ENCODE results near the gene MRPS9. TPM values are rescaled to one million over a fixed set of nuclear protein-coding genes. Genes with fewer than 3 reads are reported as not detected.

MRPS9 gene
- total and polyA plus RNA-seq, 2 of the 13 experiments (the other 11 are each of a cell fraction or from before 2014, with no cell fraction given), result 31.2 to 91.8 TPM

DNA sequence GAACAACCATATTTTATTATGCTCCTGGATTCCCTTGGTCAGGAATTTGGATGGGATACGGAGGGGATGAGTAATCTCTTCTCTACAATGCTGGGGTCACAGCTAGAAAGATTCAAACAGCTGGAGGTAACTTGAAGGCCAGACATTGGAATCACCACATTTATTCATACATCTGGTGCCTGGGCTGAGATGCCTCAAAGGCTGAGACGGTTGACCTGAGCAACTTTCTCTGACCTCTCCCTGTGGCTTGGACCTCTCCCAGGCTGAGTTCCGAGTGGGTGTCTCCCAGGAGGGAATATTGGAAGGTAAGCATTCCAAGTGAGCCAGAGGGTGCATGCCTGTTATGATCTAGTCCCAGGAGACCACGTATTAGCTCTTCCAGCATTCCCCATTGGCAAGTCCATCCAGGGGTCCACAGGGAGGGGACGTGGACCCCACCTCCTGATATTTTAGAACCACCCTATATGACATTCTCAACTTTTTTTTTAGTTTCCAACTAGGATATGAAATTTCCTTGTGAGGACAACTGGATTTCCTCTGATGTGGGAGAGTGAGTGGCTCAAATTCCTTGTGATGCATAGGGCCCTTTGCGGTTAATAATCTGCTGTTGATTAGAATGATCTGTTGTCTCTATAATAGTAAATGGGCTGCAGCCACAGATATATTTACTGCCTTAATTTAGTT lies 101.8 kb downstream of the MRPS9 start:
- Histone ChIP-seq H3K79me2 (ENCODE audit: insufficient read depth, low read length) (no peaks in the 10 kb centered on the region), H4K20me1 (ENCODE audit: insufficient read depth, low read length) (no peaks in the 10 kb centered on the region), H3K4me1 (ENCODE audit: insufficient read depth, low read length) (no peaks in the 10 kb centered on the region), H3K36me3 (replicated peaks in 1 of 2; ENCODE audit: control insufficient read depth in 1 of 2, insufficient read depth in 2 of 2, low read length in 2 of 2) (no peaks in the 10 kb centered on the region), H3K27me3 (ENCODE audit: control insufficient read depth in 1 of 2, insufficient read depth in 2 of 2, low read length in 2 of 2) (peaks cover 5 to 62% of the 10 kb centered on the region in 2 experiments; a peak in 4 of 5 replicates), H3K9ac (ENCODE audit: insufficient read depth, low read depth, low read length) (no peak overlapping the region), H3K4me2 (ENCODE audit: low read depth, low read length) (no peak overlapping the region), H3K4me3 (replicated peaks in 1 of 3; ENCODE audit: insufficient read depth in 1 of 3, low read depth in 2 of 3, low read length in 3 of 3) (no peak overlapping the region), H3K9me3 (ENCODE audit: low read length) (no peaks in the 10 kb centered on the region), H2AFZ (ENCODE audit: low read length) (no peak overlapping the region), H3K27ac (ENCODE audit: extremely low read length, insufficient read depth, low read length) (no peak overlapping the region)
- in situ Hi-C loops (cut with HindIII; ENCODE audit: extremely low pct_ligation_motif_present, low pct_unique_long_range_greater_than_20kb), result no loop called here
- BruUV-seq (replicated peaks), result no TSS peak
- POLR2A ChIA-PET, result no interaction called here
- CTCF ChIA-PET (ENCODE audit: low intra/inter-chr PET ratio, low total read pairs), result no interaction called here
- 10% methylated on average over 6 of the region's 6 CpGs for WGBS (ENCODE audit: low lambda C conversion rate)
- TF ChIP-seq, protein P1, sequence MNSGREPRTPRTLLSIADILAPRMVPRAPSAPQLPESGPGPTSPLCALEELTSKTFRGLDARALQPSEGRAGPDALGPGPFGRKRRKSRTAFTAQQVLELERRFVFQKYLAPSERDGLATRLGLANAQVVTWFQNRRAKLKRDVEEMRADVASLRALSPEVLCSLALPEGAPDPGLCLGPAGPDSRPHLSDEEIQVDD (CRISPR knock-in tag; IDR thresholded peaks at IDR 0.05; ENCODE audit: borderline replicate concordance), result no peak
- TF ChIP-seq BHLHE40 (IDR thresholded peaks at IDR 0.05; ENCODE audit: low read length), result no peak
- TF ChIP-seq ZNF572 (CRISPR knock-in tag; IDR thresholded peaks at IDR 0.05), result no peak
- TF ChIP-seq, protein P2, sequence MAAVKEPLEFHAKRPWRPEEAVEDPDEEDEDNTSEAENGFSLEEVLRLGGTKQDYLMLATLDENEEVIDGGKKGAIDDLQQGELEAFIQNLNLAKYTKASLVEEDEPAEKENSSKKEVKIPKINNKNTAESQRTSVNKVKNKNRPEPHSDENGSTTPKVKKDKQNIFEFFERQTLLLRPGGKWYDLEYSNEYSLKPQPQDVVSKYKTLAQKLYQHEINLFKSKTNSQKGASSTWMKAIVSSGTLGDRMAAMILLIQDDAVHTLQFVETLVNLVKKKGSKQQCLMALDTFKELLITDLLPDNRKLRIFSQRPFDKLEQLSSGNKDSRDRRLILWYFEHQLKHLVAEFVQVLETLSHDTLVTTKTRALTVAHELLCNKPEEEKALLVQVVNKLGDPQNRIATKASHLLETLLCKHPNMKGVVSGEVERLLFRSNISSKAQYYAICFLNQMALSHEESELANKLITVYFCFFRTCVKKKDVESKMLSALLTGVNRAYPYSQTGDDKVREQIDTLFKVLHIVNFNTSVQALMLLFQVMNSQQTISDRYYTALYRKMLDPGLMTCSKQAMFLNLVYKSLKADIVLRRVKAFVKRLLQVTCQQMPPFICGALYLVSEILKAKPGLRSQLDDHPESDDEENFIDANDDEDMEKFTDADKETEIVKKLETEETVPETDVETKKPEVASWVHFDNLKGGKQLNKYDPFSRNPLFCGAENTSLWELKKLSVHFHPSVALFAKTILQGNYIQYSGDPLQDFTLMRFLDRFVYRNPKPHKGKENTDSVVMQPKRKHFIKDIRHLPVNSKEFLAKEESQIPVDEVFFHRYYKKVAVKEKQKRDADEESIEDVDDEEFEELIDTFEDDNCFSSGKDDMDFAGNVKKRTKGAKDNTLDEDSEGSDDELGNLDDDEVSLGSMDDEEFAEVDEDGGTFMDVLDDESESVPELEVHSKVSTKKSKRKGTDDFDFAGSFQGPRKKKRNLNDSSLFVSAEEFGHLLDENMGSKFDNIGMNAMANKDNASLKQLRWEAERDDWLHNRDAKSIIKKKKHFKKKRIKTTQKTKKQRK (IDR thresholded peaks at IDR 0.05; ENCODE audit: low read length), result no peak
- TF ChIP-seq ZNF562 (CRISPR knock-in tag; IDR thresholded peaks at IDR 0.05; ENCODE audit: borderline replicate concordance), result no peak
- no peak for TF ChIP-seq HNRNPL (IDR thresholded peaks at IDR 0.05; ENCODE audit: low read depth, low read length)
- no peak for TF ChIP-seq ZMYM3 (CRISPR knock-in tag; IDR thresholded peaks at IDR 0.05)
- no peak for TF ChIP-seq ARNTL (CRISPR knock-in tag; IDR thresholded peaks at IDR 0.05)
- no peak for TF ChIP-seq ZNF616 (CRISPR knock-in tag; IDR thresholded peaks at IDR 0.05; ENCODE audit: low read depth)
- TF ChIP-seq BRCA1 (CRISPR knock-in tag; IDR thresholded peaks at IDR 0.05), result no peak
- no peak for TF ChIP-seq ZBTB38 (CRISPR knock-in tag; IDR thresholded peaks at IDR 0.05)
- TF ChIP-seq ZNF766 (CRISPR knock-in tag; IDR thresholded peaks at IDR 0.05; ENCODE audit: borderline replicate concordance), result no peak
- no peak for TF ChIP-seq FOXK1 (CRISPR knock-in tag; IDR thresholded peaks at IDR 0.05; ENCODE audit: borderline replicate concordance, low read depth)
- TF ChIP-seq ZNF3 (CRISPR knock-in tag; IDR thresholded peaks at IDR 0.05), result no peak
- TF ChIP-seq, protein P3, sequence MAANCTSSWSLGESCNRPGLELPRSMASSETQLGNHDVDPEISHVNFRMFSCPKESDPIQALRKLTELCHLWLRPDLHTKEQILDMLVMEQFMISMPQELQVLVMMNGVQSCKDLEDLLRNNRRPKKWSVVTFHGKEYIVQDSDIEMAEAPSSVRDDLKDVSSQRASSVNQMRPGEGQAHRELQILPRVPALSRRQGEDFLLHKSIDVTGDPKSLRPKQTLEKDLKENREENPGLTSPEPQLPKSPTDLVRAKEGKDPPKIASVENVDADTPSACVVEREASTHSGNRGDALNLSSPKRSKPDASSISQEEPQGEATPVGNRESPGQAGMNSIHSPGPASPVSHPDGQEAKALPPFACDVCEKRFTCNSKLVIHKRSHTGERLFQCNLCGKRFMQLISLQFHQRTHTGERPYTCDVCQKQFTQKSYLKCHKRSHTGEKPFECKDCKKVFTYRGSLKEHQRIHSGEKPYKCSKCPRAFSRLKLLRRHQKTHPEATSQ (CRISPR knock-in tag; IDR thresholded peaks at IDR 0.05; ENCODE audit: borderline replicate concordance), result no peak
- TF ChIP-seq ZNF780A (CRISPR knock-in tag; IDR thresholded peaks at IDR 0.05), result no peak
- TF ChIP-seq SMC3 (IDR thresholded peaks at IDR 0.05; ENCODE audit: low read length), result no peak
- TF ChIP-seq XRCC5 (optimal IDR thresholded peaks at IDR 0.05; ENCODE audit: low read length), result no peak
- FAIRE-seq (no peak), DNase-seq (ENCODE audit: low spot score) (no peak), ATAC-seq (no peak)
- intact Hi-C loops (cut with micrococcal nuclease; ENCODE audit: unreplicated experiment), result no loop called here

Data from HepG2 (cell line).